ENCODE data around the gene KTN1.

KTN1 gene

GRCh38 chr14:55547650-55548315 lies 32.2 kb upstream of the KTN1 start:
- Mint-ChIP-seq H3K27ac (no peak overlapping the region), H3K4me3 (no peak overlapping the region), H3K9me3 (no peaks in the 10 kb centered on the region), H3K4me1 (ENCODE audit: low read depth) (peaks cover 2% of the 10 kb centered on the region), H3K27me3 (ENCODE audit: low read depth) (peaks cover 6% of the 10 kb centered on the region), H3K36me3 (ENCODE audit: low read depth) (no peaks in the 10 kb centered on the region)
- DNase-seq (ENCODE audit: low spot score): no peak

GRCh38 chr14:55553791-55554190 lies 26.2 kb upstream of the KTN1 start:
- no peak overlapping the region for H3K4me3 Mint-ChIP-seq
- no peaks in the 10 kb centered on the region for H3K4me1 Mint-ChIP-seq (ENCODE audit: low read depth)
- no peaks in the 10 kb centered on the region for H3K27me3 Mint-ChIP-seq (ENCODE audit: low read depth)

GRCh38 chr14:55556929-55557623 lies 22.9 kb upstream of the KTN1 start:
- Mint-ChIP-seq H3K36me3 (ENCODE audit: low read depth) (no peaks in the 10 kb centered on the region), H3K27ac (peak overlapping the region; percentile 31), H3K9me3 (peaks cover 5% of the 10 kb centered on the region), H3K4me3 (no peak overlapping the region), H3K4me1 (ENCODE audit: low read depth) (no peaks in the 10 kb centered on the region), H3K27me3 (ENCODE audit: low read depth) (no peaks in the 10 kb centered on the region)
- DNase-seq (ENCODE audit: low spot score): no peak

More at GRCh38 chr14:55553791-55554190, 26.2 kb upstream of the KTN1 start:
- Mint-ChIP-seq H3K27ac (no peak overlapping the region), H3K36me3 (ENCODE audit: low read depth) (no peaks in the 10 kb centered on the region), H3K9me3 (peaks cover 5% of the 10 kb centered on the region)
- DNase-seq (ENCODE audit: low spot score): no peak

- Mint-ChIP-seq H3K36me3 (ENCODE audit: low read depth) (no peaks in the 10 kb centered on the region), H3K27me3 (ENCODE audit: low read depth) (no peaks in the 10 kb centered on the region), H3K9me3 (no peaks in the 10 kb centered on the region), H3K27ac (no peak overlapping the region), H3K4me3 (no peak overlapping the region), H3K4me1 (ENCODE audit: low read depth) (no peaks in the 10 kb centered on the region)
- DNase-seq (ENCODE audit: low spot score): no peak
Observed at GRCh38 chr14:55562135-55562534, 17.9 kb upstream of the KTN1 start.

GRCh38 chr14:55568618-55569017 lies 11.4 kb upstream of the KTN1 start:
- no peak for DNase-seq (ENCODE audit: low spot score)
- H3K36me3 Mint-ChIP-seq (ENCODE audit: low read depth): no peaks in the 10 kb centered on the region
- H3K27me3 Mint-ChIP-seq (ENCODE audit: low read depth): peaks cover 3% of the 10 kb centered on the region
- H3K4me1 Mint-ChIP-seq (ENCODE audit: low read depth): no peaks in the 10 kb centered on the region
- H3K27ac Mint-ChIP-seq: no peak overlapping the region
- H3K4me3 Mint-ChIP-seq: no peak overlapping the region
- no peaks in the 10 kb centered on the region for H3K9me3 Mint-ChIP-seq

- H3K4me1 Mint-ChIP-seq (ENCODE audit: low read depth): no peaks in the 10 kb centered on the region
Observed at GRCh38 chr14:55571125-55571889, 8.7 kb upstream of the KTN1 start.

GRCh38 chr14:55572578-55572977 lies 7.4 kb upstream of the KTN1 start:
- Mint-ChIP-seq H3K9me3 (no peaks in the 10 kb centered on the region), H3K27ac (no peak overlapping the region), H3K4me1 (ENCODE audit: low read depth) (peaks cover 3% of the 10 kb centered on the region), H3K4me3 (no peak overlapping the region), H3K27me3 (ENCODE audit: low read depth) (peaks cover 3% of the 10 kb centered on the region), H3K36me3 (ENCODE audit: low read depth) (no peaks in the 10 kb centered on the region)
- DNase-seq (ENCODE audit: low spot score): no peak

More at GRCh38 chr14:55571125-55571889, 8.7 kb upstream of the KTN1 start:
- Mint-ChIP-seq H3K9me3 (no peaks in the 10 kb centered on the region), H3K27me3 (ENCODE audit: low read depth) (peaks cover 3% of the 10 kb centered on the region), H3K36me3 (ENCODE audit: low read depth) (no peaks in the 10 kb centered on the region), H3K4me3 (no peak overlapping the region), H3K27ac (no peak overlapping the region)
- DNase-seq (ENCODE audit: low spot score): no peak

GRCh38 chr14:55574988-55575387 lies 5.0 kb upstream of the KTN1 start:
- Mint-ChIP-seq H3K27ac (no peak overlapping the region), H3K36me3 (ENCODE audit: low read depth) (no peaks in the 10 kb centered on the region), H3K4me1 (ENCODE audit: low read depth) (peaks cover 9% of the 10 kb centered on the region), H3K4me3 (no peak overlapping the region), H3K27me3 (ENCODE audit: low read depth) (no peaks in the 10 kb centered on the region), H3K9me3 (no peaks in the 10 kb centered on the region)
- no peak for DNase-seq (ENCODE audit: low spot score)

- Mint-ChIP-seq H3K4me1 (ENCODE audit: low read depth) (peaks cover 15% of the 10 kb centered on the region), H3K36me3 (ENCODE audit: low read depth) (no peaks in the 10 kb centered on the region)
Observed at GRCh38 chr14:55577229-55577628, 2.8 kb upstream of the KTN1 start.

GRCh38 chr14:55578511-55578910 lies 1.5 kb upstream of the KTN1 start:
- DNase-seq (ENCODE audit: low spot score): no peak
- Mint-ChIP-seq H3K36me3 (ENCODE audit: low read depth) (no peaks in the 10 kb centered on the region), H3K27me3 (ENCODE audit: low read depth) (no peaks in the 10 kb centered on the region), H3K4me1 (ENCODE audit: low read depth) (peaks cover 23% of the 10 kb centered on the region), H3K9me3 (no peaks in the 10 kb centered on the region), H3K4me3 (peak overlapping the region; percentile 92), H3K27ac (no peak overlapping the region)

More at GRCh38 chr14:55577229-55577628, 2.8 kb upstream of the KTN1 start:
- Mint-ChIP-seq H3K27ac (no peak overlapping the region), H3K4me3 (no peak overlapping the region), H3K27me3 (ENCODE audit: low read depth) (no peaks in the 10 kb centered on the region), H3K9me3 (no peaks in the 10 kb centered on the region)
- no peak for DNase-seq (ENCODE audit: low spot score)

GRCh38 chr14:55580470-55581341 lies 699 bp downstream of the KTN1 start:
- Mint-ChIP-seq H3K27ac (peak overlapping the region; percentile 5), H3K27me3 (ENCODE audit: low read depth) (no peaks in the 10 kb centered on the region), H3K4me3 (peak overlapping the region; percentile 76), H3K36me3 (ENCODE audit: low read depth) (no peaks in the 10 kb centered on the region), H3K4me1 (ENCODE audit: low read depth) (peaks cover 23% of the 10 kb centered on the region), H3K9me3 (no peaks in the 10 kb centered on the region)
- DNase-seq (ENCODE audit: low spot score): peak; percentile 63

GRCh38 chr14:55581342-55581771 lies 1.4 kb downstream of the KTN1 start:
- H3K27ac Mint-ChIP-seq: peak overlapping the region; percentile 5
- no peaks in the 10 kb centered on the region for H3K27me3 Mint-ChIP-seq (ENCODE audit: low read depth)
- no peaks in the 10 kb centered on the region for H3K9me3 Mint-ChIP-seq
- H3K36me3 Mint-ChIP-seq (ENCODE audit: low read depth): no peaks in the 10 kb centered on the region
- DNase-seq (ENCODE audit: low spot score): no peak
- peak overlapping the region; percentile 76 for H3K4me3 Mint-ChIP-seq
- H3K4me1 Mint-ChIP-seq (ENCODE audit: low read depth): peaks cover 28% of the 10 kb centered on the region

- peaks cover 33% of the 10 kb centered on the region for H3K4me1 Mint-ChIP-seq (ENCODE audit: low read depth)
- H3K9me3 Mint-ChIP-seq: no peaks in the 10 kb centered on the region
Observed at GRCh38 chr14:55582746-55583145, 2.7 kb downstream of the KTN1 start.

More at GRCh38 chr14:55582746-55583145, 2.7 kb downstream of the KTN1 start:
- Mint-ChIP-seq H3K27me3 (ENCODE audit: low read depth) (no peaks in the 10 kb centered on the region), H3K36me3 (ENCODE audit: low read depth) (no peaks in the 10 kb centered on the region), H3K27ac (no peak overlapping the region), H3K4me3 (peak overlapping the region; percentile 30)
- no peak for DNase-seq (ENCODE audit: low spot score)

Data from T-helper 2 cell treated with Interferon-gamma antibody and Interleukin-4, amounts not matched to agents 5 μg/mL and 100 μg/mL, for 36 hours (primary cell).